Fibroblast of lung (primary cell): ENCODE results near the gene HNRNPA3. TPM values are rescaled to one million over a fixed set of nuclear protein-coding genes. Genes with fewer than 3 reads are reported as not detected.
"Not testable (repeated sequence)": the region's sequence is repeated elsewhere in the genome, so short reads cannot be mapped to it uniquely, and the experiment has no call there.

Experiments used
- DNase-seq, 2 donors: peaks; one replicate each; pipeline versions ENCODE4 v3.0.0 to v3.0.0-alpha.2; 2010; ENCODE audit warnings: low read depth in 2 of 2
- H2AFZ ChIP-seq: 2 replicates; pipeline ENCODE4 v1.5.1; 2012; ENCODE audit warnings: low read length, control low read depth, inconsistent platforms
- H3K27ac ChIP-seq: 2 replicates; pipeline ENCODE4 v1.5.1; 2011; ENCODE audit warnings: low read length, control low read depth; ENCODE audit not compliant: insufficient read depth
- H3K27me3 ChIP-seq: 2 replicates; pipeline ENCODE4 v1.5.1; 2011; ENCODE audit warnings: mild to moderate bottlenecking, low read length; ENCODE audit not compliant: control insufficient read depth, insufficient read depth
- H3K36me3 ChIP-seq: 2 replicates; pipeline ENCODE4 v1.5.1; 2011; ENCODE audit warnings: low read length; ENCODE audit not compliant: control insufficient read depth, insufficient read depth
- H3K4me1 ChIP-seq: 2 replicates; pipeline ENCODE4 v1.5.1; 2011; ENCODE audit warnings: low read length; ENCODE audit not compliant: control insufficient read depth, insufficient read depth; ENCODE audit errors: extremely low read depth
- H3K4me2 ChIP-seq: 2 replicates; pipeline ENCODE4 v1.5.1; 2011; ENCODE audit warnings: low read length, control low read depth; ENCODE audit not compliant: insufficient read depth; ENCODE audit errors: extremely low read depth
- H3K4me3 ChIP-seq, 4 experiments: fragments of 200-600 bp in 1 of 4; sonication (generic) in 1 of 4; replicated peaks in 1 of 4; 2 replicates each; pipeline ENCODE4 v1.5.1; 2011 to 2016; ENCODE audit warnings: low read length in 4 of 4, low read depth in 3 of 4, mild to moderate bottlenecking in 3 of 4, control low read depth in 2 of 4, inconsistent platforms in 1 of 4, mixed read lengths in 1 of 4; ENCODE audit not compliant: insufficient read depth in 1 of 4; ENCODE audit errors: control extremely low read depth in 1 of 4
- H3K79me2 ChIP-seq: 2 replicates; pipeline ENCODE4 v1.5.1; 2012; ENCODE audit warnings: mild to moderate bottlenecking, low read length, inconsistent platforms; ENCODE audit not compliant: control insufficient read depth, insufficient read depth
- H3K9ac ChIP-seq: 2 replicates; pipeline ENCODE4 v1.5.1; 2011; ENCODE audit warnings: mild to moderate bottlenecking, low read length, control low read depth; ENCODE audit not compliant: insufficient read depth
- H3K9me3 ChIP-seq: 2 replicates; pipeline ENCODE4 v1.5.1; 2012; ENCODE audit warnings: low read depth, low read length; ENCODE audit not compliant: control insufficient read depth, insufficient read depth
- H4K20me1 ChIP-seq: 2 replicates; pipeline ENCODE4 v1.5.1; 2011; ENCODE audit warnings: low read length; ENCODE audit not compliant: control insufficient read depth, insufficient read depth; ENCODE audit errors: extremely low read depth
- EZH2 ChIP-seq: IDR thresholded peaks from 2 replicates; pipeline ENCODE4 v1.5.1; 2012; ENCODE audit warnings: low read length, control low read depth, mild to moderate bottlenecking; ENCODE audit errors: missing control alignments
- polyA plus RNA-seq, 2 donors: library from polyadenylated mRNA; depleted of rRNA in 1 of 2; stranded (reverse) in 1 of 2; unstranded in 1 of 2; fragments of >200 nt; gene quantifications; 2 replicates each; pipeline ENCODE4 v1.2.1, GENCODE V29; 2011 to 2012; ENCODE audit warnings: missing spikeins in 1 of 2
- total RNA-seq: library from RNA; depleted of rRNA; stranded (reverse); fragments of >200 nt; gene quantifications from 2 replicates; pipeline ENCODE4 v1.2.1, GENCODE V29; 2014
- TF ChIP-seq, protein P1 (sequence below), 2 donors: IDR thresholded peaks in 1 of 2; conservative IDR thresholded peaks in 1 of 2; 1 replicate in 1 of 2; 2 replicates in 1 of 2; pipeline ENCODE4 v1.5.1; 2011 to 2012; ENCODE audit warnings: low read length in 2 of 2, control low read depth in 1 of 2, inconsistent platforms in 1 of 2, low read depth in 1 of 2, mild to moderate bottlenecking in 1 of 2

Gene HNRNPA3
- total and polyA plus RNA-seq, 2 donors (not counting 1 experiment from before 2014, with no cell fraction given), result 34.5 to 81.2 TPM

- Histone ChIP-seq H3K79me2 (peaks cover 62% of the 10 kb centered on the region), H3K27me3 (no peaks in the 10 kb centered on the region), H3K9ac (no peak overlapping the region), H3K9me3 (no peaks in the 10 kb centered on the region), H3K4me2 (no peak overlapping the region), H4K20me1 (peaks cover 4% of the 10 kb centered on the region), H3K4me3 (no peak overlapping the region), H3K36me3 (peaks cover 14% of the 10 kb centered on the region), H3K27ac (no peak overlapping the region), H3K4me1 (peaks cover 2% of the 10 kb centered on the region), H2AFZ (no peak overlapping the region)
- TF ChIP-seq, protein P1, sequence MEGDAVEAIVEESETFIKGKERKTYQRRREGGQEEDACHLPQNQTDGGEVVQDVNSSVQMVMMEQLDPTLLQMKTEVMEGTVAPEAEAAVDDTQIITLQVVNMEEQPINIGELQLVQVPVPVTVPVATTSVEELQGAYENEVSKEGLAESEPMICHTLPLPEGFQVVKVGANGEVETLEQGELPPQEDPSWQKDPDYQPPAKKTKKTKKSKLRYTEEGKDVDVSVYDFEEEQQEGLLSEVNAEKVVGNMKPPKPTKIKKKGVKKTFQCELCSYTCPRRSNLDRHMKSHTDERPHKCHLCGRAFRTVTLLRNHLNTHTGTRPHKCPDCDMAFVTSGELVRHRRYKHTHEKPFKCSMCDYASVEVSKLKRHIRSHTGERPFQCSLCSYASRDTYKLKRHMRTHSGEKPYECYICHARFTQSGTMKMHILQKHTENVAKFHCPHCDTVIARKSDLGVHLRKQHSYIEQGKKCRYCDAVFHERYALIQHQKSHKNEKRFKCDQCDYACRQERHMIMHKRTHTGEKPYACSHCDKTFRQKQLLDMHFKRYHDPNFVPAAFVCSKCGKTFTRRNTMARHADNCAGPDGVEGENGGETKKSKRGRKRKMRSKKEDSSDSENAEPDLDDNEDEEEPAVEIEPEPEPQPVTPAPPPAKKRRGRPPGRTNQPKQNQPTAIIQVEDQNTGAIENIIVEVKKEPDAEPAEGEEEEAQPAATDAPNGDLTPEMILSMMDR (conservative IDR thresholded peaks at IDR 0.05 in 1 of 2, IDR thresholded peaks at IDR 0.05 in 1 of 2; ENCODE audit: low read depth in 1 of 2, low read length in 2 of 2), result no peak
- no peak for TF ChIP-seq EZH2
- DNase-seq, result no peak
These were observed 4.8 kb downstream of the HNRNPA3 start for GRCh38 chr2:177217247-177217843.

DNA sequence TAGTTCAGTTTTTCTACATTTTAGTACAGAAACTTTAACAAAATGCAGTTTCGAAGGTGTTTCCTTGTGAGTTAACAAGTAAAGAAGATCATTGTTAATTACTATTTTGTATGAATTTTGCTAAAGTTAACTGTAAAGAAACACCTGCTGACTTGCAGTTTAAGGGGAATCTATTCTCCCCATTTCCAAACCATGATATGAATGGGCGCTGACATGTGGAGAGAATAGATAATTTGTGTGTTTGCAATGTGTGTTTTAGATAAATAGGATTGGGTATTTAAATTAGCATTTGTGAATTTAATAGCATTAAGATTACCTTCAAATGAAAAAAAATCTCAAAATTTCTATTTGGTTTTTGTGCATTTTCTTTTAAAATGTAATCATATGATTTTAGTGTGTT lies 7.2 kb downstream of the HNRNPA3 start:
- H4K20me1 ChIP-seq, H3K27me3 ChIP-seq: not testable (repeated sequence)
- peaks cover 44% of the 10 kb centered on the region for H3K79me2 ChIP-seq

DNA sequence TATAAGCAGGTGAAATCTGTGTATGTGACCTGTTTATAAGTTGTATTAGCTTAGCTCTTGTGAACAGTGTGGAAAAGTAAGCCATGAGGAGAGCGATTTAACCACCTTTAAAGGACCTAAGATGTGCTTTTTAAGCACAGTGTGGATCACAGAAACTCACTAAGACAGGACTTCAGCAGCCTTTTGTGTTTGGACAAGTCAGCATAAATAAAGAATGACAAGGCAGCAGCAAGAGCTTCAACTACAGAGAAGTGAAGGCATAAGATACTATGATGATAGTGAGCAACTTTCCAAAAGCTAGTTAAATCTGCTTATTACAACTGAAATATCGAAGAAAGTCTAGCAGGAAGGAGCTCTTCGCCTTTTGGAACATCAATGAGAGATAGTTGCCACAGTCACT lies 8.9 kb downstream of the HNRNPA3 start:
- H3K36me3 ChIP-seq, result peaks cover 10% of the 10 kb centered on the region
- H2AFZ ChIP-seq, result no peak overlapping the region
- H3K4me3 ChIP-seq, result no peak overlapping the region
- no peak for DNase-seq
- H3K4me1 ChIP-seq, result no peaks in the 10 kb centered on the region
- peaks cover 28% of the 10 kb centered on the region for H3K79me2 ChIP-seq
- no peak overlapping the region for H3K9ac ChIP-seq
- no peak overlapping the region for H3K4me2 ChIP-seq
- H4K20me1 ChIP-seq, result no peaks in the 10 kb centered on the region
- H3K27ac ChIP-seq, result no peak overlapping the region
- no peaks in the 10 kb centered on the region for H3K9me3 ChIP-seq
- TF ChIP-seq EZH2, result no peak
- TF ChIP-seq, protein P1 (conservative IDR thresholded peaks at IDR 0.05 in 1 of 2, IDR thresholded peaks at IDR 0.05 in 1 of 2; ENCODE audit: low read depth in 1 of 2, low read length in 2 of 2), result no peak
- H3K27me3 ChIP-seq, result no peaks in the 10 kb centered on the region

More for the DNA sequence above, 7.2 kb downstream of the HNRNPA3 start:
- not testable (repeated sequence) for H3K4me2 ChIP-seq, H3K9me3 ChIP-seq, H2AFZ ChIP-seq, H3K4me3 ChIP-seq, H3K27ac ChIP-seq, H3K9ac ChIP-seq, H3K4me1 ChIP-seq, DNase-seq
- H3K36me3 ChIP-seq, result peaks cover 14% of the 10 kb centered on the region
